GM19240 (cell line): Measurements from ENCODE around the gene TECPR2.
"Not testable (repeated sequence)": the region's sequence is repeated elsewhere in the genome, so short reads cannot be mapped to it uniquely, and the experiment has no call there.

Experiments
- DNase-seq: peaks from one replicate; pipeline ENCODE4 v3.0.0; 2011; ENCODE audit warnings: low spot score; ENCODE audit not compliant: insufficient read length

TECPR2 gene

GRCh38 chr14:102333795-102334705 is 28.7 kb upstream of the TECPR2 start:
- DNase-seq = no peak

DNA sequence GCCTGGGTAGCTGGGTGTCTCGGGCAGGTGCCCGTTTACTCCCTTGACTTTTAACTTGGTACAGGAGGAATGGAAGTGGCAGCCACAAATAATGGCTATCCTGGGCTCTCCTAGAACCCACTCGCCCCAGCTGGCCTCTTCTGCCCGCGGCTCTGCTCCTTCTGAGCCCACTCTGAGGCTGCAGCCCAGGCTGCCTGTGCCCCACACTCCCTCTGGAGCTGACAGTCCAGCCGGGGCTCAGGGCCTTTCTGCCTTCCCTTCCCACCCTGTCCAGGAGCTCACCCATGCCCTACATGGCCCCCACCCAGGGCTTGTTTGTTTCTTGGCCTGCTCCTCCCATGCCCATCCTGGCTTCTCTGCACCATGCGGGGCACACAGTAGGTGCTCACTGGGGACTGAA is 27.6 kb upstream of the TECPR2 start:
- no peak for DNase-seq

DNA sequence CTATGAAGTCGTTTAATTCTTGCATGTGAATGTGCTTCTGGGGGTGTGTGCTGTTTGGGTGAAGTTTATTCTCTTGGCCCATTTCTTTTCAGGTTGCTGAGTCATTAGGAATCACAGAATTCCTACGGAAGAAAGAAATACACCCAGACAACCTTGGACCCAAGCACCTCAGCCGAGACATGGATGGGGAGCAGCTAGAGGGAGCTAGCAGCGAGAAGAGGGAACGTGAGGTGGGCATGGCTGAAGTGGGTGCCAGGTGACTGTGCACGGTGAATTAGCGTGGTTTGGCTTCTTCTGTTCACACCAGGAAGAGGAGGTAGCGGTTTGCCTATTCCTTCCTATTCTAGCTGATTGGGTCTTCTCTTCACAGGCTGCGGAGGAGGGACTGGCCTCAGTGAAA is 24.0 kb upstream of the TECPR2 start:
- DNase-seq = no peak

- DNase-seq = no peak
These were observed 21.2 kb upstream of the TECPR2 start for GRCh38 chr14:102341566-102341965.

GRCh38 chr14:102342238-102342637 is 20.5 kb upstream of the TECPR2 start:
- no peak for DNase-seq

DNA sequence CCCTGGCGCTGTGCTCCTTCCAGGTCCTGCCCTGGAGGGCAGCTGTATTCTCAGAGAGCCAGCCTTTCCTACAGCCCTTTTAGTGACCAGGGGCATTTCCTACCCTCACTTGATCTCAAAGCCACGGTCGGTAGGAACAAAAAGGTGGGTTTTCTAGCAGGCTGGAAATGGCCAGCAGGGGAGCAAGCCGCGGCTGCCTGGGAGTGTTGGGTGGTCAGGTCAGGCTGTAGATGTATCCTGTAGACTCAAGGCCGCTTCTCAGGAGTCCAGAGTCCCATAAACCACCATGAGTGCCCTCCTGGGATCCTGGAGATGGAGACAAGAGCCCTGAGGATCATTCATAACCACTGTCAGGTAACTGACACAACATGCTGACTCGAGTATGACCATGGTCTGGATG is 18.7 kb upstream of the TECPR2 start:
- DNase-seq = no peak

DNA sequence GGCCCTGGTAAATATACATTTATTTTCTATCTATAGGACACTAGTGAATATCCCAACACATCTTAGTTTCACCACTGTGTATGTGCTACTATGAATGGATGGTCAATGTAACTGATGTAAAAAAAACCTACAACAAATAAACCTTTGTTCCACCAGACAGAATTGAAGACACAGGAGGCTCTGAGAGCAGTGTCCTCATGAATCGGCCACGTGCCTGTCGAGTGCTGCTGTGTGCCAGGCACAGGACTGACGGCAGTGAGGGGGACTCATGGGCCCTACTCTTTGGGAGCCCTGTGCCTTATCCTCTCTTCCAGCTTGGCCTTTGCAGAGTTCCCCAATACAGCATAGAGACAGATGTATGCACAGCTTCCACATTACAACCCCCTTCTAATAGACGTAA is 18.3 kb upstream of the TECPR2 start:
- DNase-seq = no peak

DNA sequence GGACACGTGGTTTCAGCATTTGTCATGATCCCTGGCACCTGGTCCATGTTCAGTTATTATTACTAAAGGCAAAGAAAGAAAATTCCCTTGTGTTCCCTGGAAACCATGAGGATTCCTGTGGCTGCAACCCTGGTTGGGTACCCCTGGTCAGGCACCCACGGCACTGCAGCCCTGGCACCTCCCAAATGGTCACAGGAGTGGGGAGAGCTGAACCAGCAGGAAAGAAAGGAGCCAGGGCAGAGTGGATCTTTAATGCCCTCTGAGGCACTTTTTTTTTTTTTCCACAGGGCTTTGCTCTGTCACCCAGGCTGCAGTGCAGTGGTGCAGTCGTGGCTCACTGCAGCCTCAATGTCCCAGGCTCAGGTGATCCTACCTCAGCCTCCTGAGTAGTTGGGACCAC is 17.5 kb upstream of the TECPR2 start:
- DNase-seq = no peak

- no peak for DNase-seq
These were observed 16.1 kb upstream of the TECPR2 start for GRCh38 chr14:102346645-102347044.

- no peak for DNase-seq
These were observed 14.4 kb upstream of the TECPR2 start for GRCh38 chr14:102348376-102348775.

GRCh38 chr14:102351023-102351422 is 11.7 kb upstream of the TECPR2 start:
- DNase-seq = no peak

GRCh38 chr14:102351593-102351992 is 11.1 kb upstream of the TECPR2 start:
- not testable (repeated sequence) for DNase-seq

DNA sequence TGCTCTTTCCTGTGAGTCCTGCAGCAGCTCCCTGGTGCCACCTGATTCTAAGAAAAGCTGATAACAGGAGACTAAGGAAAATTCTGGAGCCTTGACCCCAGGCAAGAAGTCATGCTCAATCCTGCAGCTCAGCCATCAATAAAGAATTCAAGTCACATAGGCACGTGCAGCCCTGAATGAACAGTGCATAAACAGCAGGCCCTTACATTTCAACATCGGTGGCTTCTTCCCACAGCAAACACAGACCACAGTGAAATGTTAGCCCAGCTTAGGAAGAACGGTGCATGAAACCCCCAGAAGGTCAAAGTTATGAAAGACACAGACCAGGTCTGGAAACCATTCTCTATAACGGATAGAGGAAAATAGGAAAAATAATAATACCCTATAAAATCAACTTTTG is 10.5 kb upstream of the TECPR2 start:
- DNase-seq = no peak

GRCh38 chr14:102353126-102353619 is 9.6 kb upstream of the TECPR2 start:
- no peak for DNase-seq

GRCh38 chr14:102356280-102356679 is 6.5 kb upstream of the TECPR2 start:
- DNase-seq = no peak

DNA sequence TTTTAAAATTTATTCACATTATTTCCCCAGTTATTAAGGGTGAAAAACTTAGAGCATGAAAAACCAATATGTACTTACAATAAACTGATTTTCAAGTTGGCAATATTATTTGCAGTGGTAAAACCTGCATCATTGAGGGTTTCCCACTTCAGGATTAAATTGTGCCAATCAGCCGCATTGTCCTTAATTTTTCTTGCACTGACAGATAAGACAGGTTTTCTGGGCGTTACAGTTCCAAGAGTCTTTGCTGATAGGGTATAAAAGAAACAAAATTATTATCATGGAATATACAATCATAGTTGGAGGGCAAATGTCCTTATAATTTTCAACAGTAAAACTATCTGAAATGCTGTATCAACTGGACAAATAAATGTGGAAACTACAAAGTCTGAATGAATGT is 3.4 kb upstream of the TECPR2 start:
- DNase-seq = no peak

DNA sequence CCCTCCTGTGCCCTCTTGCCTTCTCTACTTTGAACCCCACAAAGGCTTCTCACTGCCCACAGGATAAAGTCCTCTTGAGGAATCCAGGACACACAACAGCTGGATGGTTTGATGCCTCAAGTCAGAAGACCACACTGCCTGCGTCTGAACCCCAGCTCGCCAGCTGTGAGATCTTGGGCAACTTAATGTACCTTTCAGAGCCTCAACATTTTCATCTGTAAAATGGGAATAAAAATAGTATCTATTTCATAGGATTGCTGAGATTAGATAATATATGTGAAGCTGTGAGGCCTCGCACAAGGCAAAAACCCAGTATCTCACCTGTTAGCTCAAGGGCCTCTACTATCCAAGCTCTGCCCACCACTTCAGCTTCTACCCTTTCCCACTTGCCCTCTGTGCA is 2.4 kb upstream of the TECPR2 start:
- no peak for DNase-seq

DNA sequence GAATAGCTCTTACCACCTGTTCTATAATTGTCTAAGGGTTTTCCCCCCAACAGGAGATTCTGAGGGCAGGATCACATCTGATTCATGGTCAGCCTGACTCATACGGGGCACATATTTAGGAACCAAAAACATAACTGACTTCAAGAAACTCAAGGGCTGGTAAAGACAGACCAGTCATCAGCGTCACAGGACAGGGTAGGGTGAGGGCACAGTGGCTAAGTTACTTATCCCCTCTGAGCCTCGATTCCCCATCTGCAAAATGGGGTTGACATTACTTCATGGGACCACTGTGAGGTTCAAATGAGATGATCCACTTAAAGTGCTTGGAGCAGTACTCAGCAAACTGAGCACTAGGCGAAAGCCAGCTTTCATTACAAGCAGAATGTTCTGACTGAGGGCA is 657 bp upstream of the TECPR2 start:
- peak; percentile 33 for DNase-seq

DNA sequence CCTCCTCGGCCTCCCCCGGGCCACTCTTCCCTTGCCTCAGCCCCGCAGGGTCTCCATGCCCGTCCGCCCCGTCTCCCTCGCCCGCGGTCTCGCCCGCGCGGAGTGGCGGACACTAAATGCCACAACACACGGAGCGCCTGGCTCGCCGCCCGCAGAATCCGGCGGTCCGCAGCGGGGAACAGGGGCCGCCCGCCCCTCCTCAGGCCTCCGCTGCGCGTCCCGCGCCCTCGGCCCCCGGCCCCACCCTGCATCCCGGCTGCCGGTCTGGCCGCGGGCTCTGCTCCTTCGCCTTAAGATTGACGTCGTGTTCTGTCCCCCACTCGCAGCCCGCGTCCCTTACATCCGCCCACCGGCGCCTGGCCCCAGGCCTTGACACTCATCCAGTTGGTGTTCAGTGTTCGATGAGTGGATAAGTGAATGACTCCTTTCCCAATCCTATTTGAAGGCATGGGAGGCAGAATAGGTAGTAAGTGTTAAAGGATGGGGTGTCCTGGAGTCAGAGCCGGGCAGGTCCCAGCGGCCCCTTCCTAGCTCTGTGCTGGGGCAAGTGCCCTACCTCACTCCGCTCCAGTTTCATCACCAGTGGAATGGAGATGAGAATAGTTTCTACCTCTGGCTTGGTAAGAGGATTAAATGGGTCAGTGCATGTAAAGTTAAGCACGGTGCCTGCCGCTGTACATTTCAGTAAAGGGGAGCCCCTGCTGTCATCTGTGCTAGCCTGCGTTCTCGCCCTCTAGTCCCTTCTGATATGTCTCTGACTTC is 622 bp downstream of the TECPR2 start:
- no peak for DNase-seq

DNA sequence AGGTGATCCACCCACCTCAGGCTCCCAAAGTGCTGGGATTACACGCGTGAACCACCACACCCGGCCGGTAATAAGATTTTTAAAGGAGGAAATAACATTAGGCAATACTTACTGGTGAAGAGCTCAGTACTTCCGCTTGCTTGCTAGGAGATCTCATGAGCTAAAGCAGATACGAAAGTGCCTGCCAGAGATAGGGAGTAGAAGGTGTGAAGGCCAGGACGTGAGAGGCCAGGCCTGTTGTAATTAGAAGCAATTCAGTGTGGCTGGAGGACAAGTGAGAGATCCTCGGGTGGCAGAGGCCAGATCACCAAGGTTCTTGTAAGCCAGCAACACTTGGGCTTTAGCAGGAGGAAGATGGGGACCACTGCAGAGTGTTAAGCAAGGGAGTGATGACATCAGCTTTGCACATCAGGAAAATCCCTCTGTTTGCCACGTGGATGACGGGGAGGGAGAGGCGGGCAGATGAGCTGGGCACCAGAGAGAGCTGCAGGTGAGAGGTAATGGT is 7.6 kb downstream of the TECPR2 start:
- DNase-seq = no peak

DNA sequence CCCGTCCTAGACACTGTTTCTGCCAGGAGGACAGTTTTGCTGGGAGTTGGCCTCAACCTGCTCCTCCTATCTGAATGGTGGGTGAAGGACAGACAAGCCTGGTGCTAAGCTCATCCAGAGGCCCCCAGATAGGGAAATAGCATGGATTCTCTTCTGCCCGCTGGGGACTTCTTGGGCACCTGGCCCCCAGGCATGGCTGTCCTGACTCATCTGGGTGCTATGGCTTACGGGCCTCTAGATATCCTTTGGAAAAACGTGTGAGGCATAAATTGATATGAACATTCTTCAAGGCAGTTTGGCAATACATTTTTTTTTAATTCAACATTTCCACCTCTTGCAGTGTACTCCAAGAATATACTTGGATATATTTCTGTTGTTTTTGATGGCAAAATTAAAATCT is 8.6 kb downstream of the TECPR2 start:
- DNase-seq = no peak

- no peak for DNase-seq
These were observed 10.4 kb downstream of the TECPR2 start for GRCh38 chr14:102373110-102373509.
